ENCODE data around the gene GNG8. TPM values are rescaled to one million over a fixed set of nuclear protein-coding genes. Genes with fewer than 3 reads are reported as not detected.

The GNG8 gene
- total and polyA plus RNA-seq, 8 donors = 5.8 to 16.0 (median 8.9) TPM; not detected in 2

DNA sequence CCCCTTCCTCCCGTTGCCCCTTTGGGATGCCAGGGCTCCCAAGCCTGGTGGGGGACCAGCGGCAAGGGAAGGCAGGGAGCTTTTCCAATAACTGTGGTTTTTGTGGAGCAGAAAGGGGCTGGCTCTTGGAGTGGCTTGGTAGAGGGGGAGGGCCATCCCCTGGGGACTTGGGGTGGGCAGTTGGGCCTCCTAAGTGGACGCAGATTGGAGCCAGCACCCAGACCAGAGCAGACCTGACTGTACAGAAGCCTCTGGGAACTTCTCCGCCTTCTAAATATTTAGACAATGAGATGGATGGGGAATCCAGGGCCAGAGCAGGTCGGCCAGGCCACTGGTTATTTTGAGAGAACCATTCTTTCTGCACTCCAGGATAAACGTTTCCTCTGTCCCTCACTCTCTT is 15.3 kb downstream of the GNG8 start:
- Histone ChIP-seq H3K4me3 (peak overlapping the region in 1 of 2 donors; percentile 37), H3K27ac (peak overlapping the region in 1 of 2 donors; percentile 69), H3K36me3 (no peaks in the 10 kb centered on the region), H3K27me3 (no peaks in the 10 kb centered on the region), H3K4me1 (peaks cover 15 to 72% of the 10 kb centered on the region in 2 donors), H3K9me3 (no peaks in the 10 kb centered on the region)
- TF ChIP-seq, protein P1, sequence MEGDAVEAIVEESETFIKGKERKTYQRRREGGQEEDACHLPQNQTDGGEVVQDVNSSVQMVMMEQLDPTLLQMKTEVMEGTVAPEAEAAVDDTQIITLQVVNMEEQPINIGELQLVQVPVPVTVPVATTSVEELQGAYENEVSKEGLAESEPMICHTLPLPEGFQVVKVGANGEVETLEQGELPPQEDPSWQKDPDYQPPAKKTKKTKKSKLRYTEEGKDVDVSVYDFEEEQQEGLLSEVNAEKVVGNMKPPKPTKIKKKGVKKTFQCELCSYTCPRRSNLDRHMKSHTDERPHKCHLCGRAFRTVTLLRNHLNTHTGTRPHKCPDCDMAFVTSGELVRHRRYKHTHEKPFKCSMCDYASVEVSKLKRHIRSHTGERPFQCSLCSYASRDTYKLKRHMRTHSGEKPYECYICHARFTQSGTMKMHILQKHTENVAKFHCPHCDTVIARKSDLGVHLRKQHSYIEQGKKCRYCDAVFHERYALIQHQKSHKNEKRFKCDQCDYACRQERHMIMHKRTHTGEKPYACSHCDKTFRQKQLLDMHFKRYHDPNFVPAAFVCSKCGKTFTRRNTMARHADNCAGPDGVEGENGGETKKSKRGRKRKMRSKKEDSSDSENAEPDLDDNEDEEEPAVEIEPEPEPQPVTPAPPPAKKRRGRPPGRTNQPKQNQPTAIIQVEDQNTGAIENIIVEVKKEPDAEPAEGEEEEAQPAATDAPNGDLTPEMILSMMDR (IDR thresholded peaks at IDR 0.05) = no peak
- intact Hi-C loops (cut with DNase I) = loop anchor here in 1 of 2 donors (5.0 kb wide), 1 partner anchor 37 kb away; no protein-coding TSS in a partner anchor
- ATAC-seq = no peak
- peak in 1 of 4 donors; percentile 25 for DNase-seq

DNA sequence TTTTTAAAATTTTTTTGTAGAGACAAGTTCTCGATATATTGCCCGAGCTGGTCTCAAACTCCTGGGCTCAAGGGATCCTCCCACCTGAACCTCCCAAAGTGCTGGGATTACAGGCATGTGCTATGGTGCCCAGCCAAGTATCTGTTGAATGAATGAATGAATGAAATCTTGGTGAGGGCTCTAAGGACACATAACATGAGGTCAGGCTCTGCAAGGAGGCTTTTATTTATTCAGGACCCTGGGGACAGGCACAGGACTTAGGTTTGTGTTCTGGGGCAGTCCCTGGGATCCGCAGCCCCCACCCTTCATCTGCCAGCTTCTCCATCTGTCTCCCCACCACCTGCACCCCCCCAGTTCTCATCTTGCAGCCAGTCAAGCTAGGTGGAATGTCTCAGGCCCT is 15.7 kb downstream of the GNG8 start:
- Histone ChIP-seq H3K27me3 (no peaks in the 10 kb centered on the region), H3K36me3 (no peaks in the 10 kb centered on the region), H3K4me3 (no peak overlapping the region), H3K4me1 (peaks cover 12 to 67% of the 10 kb centered on the region in 2 donors), H3K9me3 (no peaks in the 10 kb centered on the region), H3K27ac (no peak overlapping the region)
- TF ChIP-seq, protein P1 (IDR thresholded peaks at IDR 0.05) = no peak
- ATAC-seq = no peak
- no peak for DNase-seq
- intact Hi-C loops (cut with DNase I) = loop anchor here in 1 of 2 donors (5.0 kb wide), 1 partner anchor 37 kb away; no protein-coding TSS in a partner anchor

GRCh38 chr19:46618670-46619231 is 17.3 kb downstream of the GNG8 start:
- peak overlapping the region in 1 of 2 donors; percentile 44 for H3K27ac ChIP-seq
- no peaks in the 10 kb centered on the region for H3K9me3 ChIP-seq
- intact Hi-C loops (cut with DNase I) = no loop called here
- peaks cover 12 to 63% of the 10 kb centered on the region in 2 donors for H3K4me1 ChIP-seq
- TF ChIP-seq, protein P1 (IDR thresholded peaks at IDR 0.05) = no peak
- H3K27me3 ChIP-seq = no peaks in the 10 kb centered on the region
- H3K36me3 ChIP-seq = no peaks in the 10 kb centered on the region
- ATAC-seq = peak; percentile 10
- no peak overlapping the region for H3K4me3 ChIP-seq
- peak in 2 of 4 donors; percentile 85 for DNase-seq

DNA sequence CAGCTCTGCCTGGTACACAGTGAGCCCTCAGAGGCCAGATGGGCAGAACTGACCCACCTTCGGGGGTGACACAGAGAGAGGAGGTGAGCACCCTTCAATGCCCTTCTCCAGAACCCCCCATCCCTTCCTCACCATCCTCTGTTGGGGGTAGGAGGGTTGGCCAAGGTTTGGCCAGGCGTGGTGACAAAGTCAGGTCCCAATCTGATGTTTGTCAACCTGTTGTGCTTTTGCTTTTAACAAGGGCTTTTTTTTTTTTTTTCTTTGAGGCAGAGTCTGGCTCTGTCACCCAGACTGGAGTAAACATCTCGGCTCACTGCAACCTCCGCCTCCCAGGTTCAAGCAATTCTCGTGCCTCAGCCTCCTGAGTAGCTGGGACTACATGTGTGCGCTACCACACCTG is 18.4 kb downstream of the GNG8 start:
- no peak for ATAC-seq
- intact Hi-C loops (cut with DNase I) = no loop called here
- TF ChIP-seq, protein P1 (IDR thresholded peaks at IDR 0.05) = no peak

GRCh38 chr19:46616631-46617322 is 19.2 kb downstream of the GNG8 start:
- intact Hi-C loops (cut with DNase I) = no loop called here
- Histone ChIP-seq H3K9me3 (no peaks in the 10 kb centered on the region), H3K4me1 (peaks cover 13 to 62% of the 10 kb centered on the region in 2 donors), H3K27ac (no peak overlapping the region), H3K36me3 (no peaks in the 10 kb centered on the region), H3K4me3 (no peak overlapping the region), H3K27me3 (no peaks in the 10 kb centered on the region)
- TF ChIP-seq, protein P1 (IDR thresholded peaks at IDR 0.05) = no peak
- DNase-seq = peak in 2 of 4 donors; percentile 59 to 86
- peak; percentile 65 for ATAC-seq

More for the DNA sequence above, 18.4 kb downstream of the GNG8 start:
- Histone ChIP-seq H3K9me3 (no peaks in the 10 kb centered on the region), H3K36me3 (no peaks in the 10 kb centered on the region), H3K27ac (no peak overlapping the region), H3K4me3 (no peak overlapping the region), H3K4me1 (peaks cover 12 to 59% of the 10 kb centered on the region in 2 donors), H3K27me3 (no peaks in the 10 kb centered on the region)
- DNase-seq = no peak
